Measurements from ENCODE around the gene TRIM9.
"Not testable (repeated sequence)": the region's sequence is repeated elsewhere in the genome, so short reads cannot be mapped to it uniquely, and the experiment has no call there.

The TRIM9 gene

DNA sequence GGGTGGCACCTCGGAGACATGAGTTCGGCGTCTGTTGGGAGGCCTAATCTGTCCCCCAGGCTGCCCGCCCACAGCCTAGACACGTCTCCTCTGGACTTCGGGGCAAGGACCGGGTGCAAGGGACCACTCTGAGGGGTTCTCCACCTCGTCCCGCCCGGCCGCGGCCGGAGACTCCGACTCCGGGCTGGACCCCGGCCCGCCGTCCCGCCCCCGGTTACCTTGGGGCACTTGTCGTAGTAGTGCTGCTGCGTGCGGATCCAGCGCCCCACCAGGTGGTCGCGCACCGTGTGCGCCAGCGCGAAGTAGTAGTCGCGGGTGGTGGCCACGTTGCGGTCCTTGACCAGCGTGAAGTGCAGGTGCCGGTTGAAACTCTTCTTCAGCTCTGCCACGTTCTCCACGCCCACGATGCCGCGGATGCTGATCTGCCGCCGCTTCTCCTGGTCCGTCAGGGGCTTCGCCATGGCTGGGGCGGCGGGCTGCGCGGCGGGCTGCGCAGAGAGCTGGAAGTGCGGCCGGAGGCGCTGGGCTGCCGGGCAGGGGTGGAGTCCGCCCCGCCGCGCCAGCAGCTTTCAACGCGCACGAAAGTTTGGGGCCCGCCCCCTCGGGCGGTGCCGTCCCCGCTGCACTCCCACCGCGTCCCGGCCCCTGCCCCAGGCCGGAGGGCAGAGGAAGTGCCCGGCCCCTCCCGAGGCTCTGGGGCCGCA lies 150.8 kb downstream of the TRIM9 start, which contains the start of gene PYGL:
PYGL (minus strand) TSS at position 541 of the 704 bp plus-strand sequence; CDS start at position 461, 80 bp downstream.
- peak; percentile 71 for DNase-seq (ENCODE audit: low read depth)
- no peak for TF ChIP-seq CTCF (IDR thresholded peaks at IDR 0.05; ENCODE audit: low read length, missing control alignments)
- H3K4me3 ChIP-seq (replicated peaks; ENCODE audit: low read depth, low read length) = peak within 1 kb of the TSS; percentile 77

DNA sequence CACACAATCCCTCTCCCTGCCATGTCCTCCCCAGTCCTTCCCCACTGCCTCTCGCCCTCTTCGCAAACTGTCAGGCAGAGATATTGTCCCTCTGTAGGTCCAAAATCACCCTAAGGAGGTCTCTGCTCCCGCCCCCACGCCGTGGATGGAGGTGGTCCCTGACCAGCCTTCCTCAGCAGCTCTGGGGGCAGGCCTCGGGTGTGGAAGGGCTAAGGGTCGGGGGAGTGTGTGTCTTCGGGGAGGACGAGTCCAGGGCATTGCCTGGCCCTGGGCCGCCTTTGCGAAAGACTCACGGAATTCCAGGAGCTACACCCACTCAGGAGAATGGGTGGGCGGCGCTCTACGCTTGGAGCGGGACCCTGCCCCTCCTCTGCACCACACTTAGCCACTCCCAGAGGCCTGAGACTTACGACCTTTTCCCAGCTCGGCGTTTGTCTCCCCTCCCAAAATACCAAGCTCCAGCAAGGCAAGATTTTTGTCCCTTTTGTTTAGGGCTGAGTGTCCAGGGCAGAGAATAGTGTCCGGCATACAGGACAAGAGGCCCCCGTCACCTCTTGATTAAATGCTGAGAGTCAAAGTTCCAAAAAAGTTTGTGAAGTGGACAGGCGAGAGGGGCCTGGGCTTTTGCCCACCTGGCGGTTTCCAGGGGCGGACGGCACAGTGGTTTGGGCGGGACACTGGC lies 151.5 kb downstream of the TRIM9 start:
- peak; percentile 72 for DNase-seq (ENCODE audit: low read depth)
- peak overlapping the region; percentile 77 for H3K4me3 ChIP-seq (replicated peaks; ENCODE audit: low read depth, low read length)
- no peak for TF ChIP-seq CTCF (IDR thresholded peaks at IDR 0.05; ENCODE audit: low read length, missing control alignments)

GRCh38 chr14:50941638-50942037 lies 153.3 kb downstream of the TRIM9 start:
- DNase-seq (ENCODE audit: low read depth); H3K4me3 ChIP-seq (replicated peaks; ENCODE audit: low read depth, low read length): not testable (repeated sequence)

- no peak for DNase-seq (ENCODE audit: low read depth)
- no peak for TF ChIP-seq CTCF (IDR thresholded peaks at IDR 0.05; ENCODE audit: low read length, missing control alignments)
- H3K4me3 ChIP-seq (replicated peaks; ENCODE audit: low read depth, low read length) = no peak overlapping the region
Measured at GRCh38 chr14:50941151-50941550, 153.8 kb downstream of the TRIM9 start.

DNA sequence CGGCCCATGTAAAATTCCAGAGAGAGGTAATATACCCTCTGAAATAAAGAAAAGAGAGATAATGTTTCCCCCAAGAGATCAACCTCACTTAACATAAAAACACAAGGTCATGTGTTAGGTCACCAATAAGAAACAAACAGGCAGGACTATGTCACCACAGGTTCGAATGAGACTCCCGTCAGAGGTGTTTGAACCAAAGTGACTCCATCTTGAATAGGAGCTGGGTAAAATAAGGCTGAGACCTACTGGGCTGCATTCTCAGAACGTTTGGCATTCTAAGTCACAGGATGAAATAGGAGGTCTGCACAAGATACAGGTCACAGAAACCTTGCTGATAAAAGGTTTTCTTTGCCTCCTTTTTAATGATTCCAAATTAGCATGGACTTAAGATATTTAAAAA lies 157.1 kb downstream of the TRIM9 start:
- H3K4me3 ChIP-seq (replicated peaks; ENCODE audit: low read depth, low read length) = no peak overlapping the region
- no peak for DNase-seq (ENCODE audit: low read depth)
- no peak for TF ChIP-seq CTCF (IDR thresholded peaks at IDR 0.05; ENCODE audit: low read length, missing control alignments)

- peak; percentile 65 for DNase-seq (ENCODE audit: low read depth)
- no peak for TF ChIP-seq CTCF (IDR thresholded peaks at IDR 0.05; ENCODE audit: low read length, missing control alignments)
- no peak overlapping the region for H3K4me3 ChIP-seq (replicated peaks; ENCODE audit: low read depth, low read length)
Measured at GRCh38 chr14:50937325-50937724, 157.6 kb downstream of the TRIM9 start.

- no peak for DNase-seq (ENCODE audit: low read depth)
- no peak for TF ChIP-seq CTCF (IDR thresholded peaks at IDR 0.05; ENCODE audit: low read length, missing control alignments)
- H3K4me3 ChIP-seq (replicated peaks; ENCODE audit: low read depth, low read length) = no peak overlapping the region
Measured at GRCh38 chr14:50936882-50937281, 158.0 kb downstream of the TRIM9 start.

Measured in fibroblast of pulmonary artery (primary cell).